Psoas muscle (tissue), 8 donors: Measurements from ENCODE around the gene PLA2G4B. TPM values are rescaled to one million over a fixed set of nuclear protein-coding genes. Genes with fewer than 3 reads are reported as not detected.
A peak's percentile ranks its signal among the peaks of the same experiment; 100 is the strongest.

Experiments used
- ATAC-seq, 4 donors: fragments of 200-7000 bp; cut with Tn5 transposase; one replicate each; pipeline ENCODE4 v1.9.1; 2020; ENCODE audit warnings: moderate library complexity in 3 of 4, mild to moderate bottlenecking in 2 of 4
- DNase-seq, 2 donors: peaks; one replicate each; pipeline ENCODE4 v3.0.0-alpha.2; 2020
- H3K27ac ChIP-seq: fragments of 200-600 bp; one replicate; pipeline ENCODE4 v1.8.0; 2022
- H3K27me3 ChIP-seq, 3 donors: fragments of 200-600 bp in 1 of 3; one replicate each; pipeline versions ENCODE4 v1.6.1 to v1.8.0; 2013 to 2022; ENCODE audit warnings: low read length in 2 of 3, mild to moderate bottlenecking in 2 of 3, moderate library complexity in 1 of 3; ENCODE audit not compliant: insufficient read depth in 3 of 3
- H3K36me3 ChIP-seq, 2 donors: fragments of 200-600 bp in 1 of 2; one replicate each; pipeline versions ENCODE4 v1.6.1 to v1.8.0; 2013 to 2022; ENCODE audit warnings: low read depth in 1 of 2, mild to moderate bottlenecking in 1 of 2, moderate library complexity in 1 of 2; ENCODE audit not compliant: insufficient read depth in 1 of 2
- H3K4me1 ChIP-seq: fragments of 200-600 bp; one replicate; pipeline ENCODE4 v1.8.0; 2022
- H3K4me3 ChIP-seq: fragments of 200-600 bp; one replicate; pipeline ENCODE4 v1.8.0; 2022; ENCODE audit warnings: mild to moderate bottlenecking
- H3K9me3 ChIP-seq: fragments of 200-600 bp; one replicate; pipeline ENCODE4 v1.8.0; 2022
- WGBS, 3 donors: extraction: QIAGEN DNeasy Blood & Tissue Kit; methylation state at CpG; one replicate each; pipeline versions ENCODE4 v1.1.6 to v1.1.7; 2013; 5-methylcytosine and 5-hydroxymethylcytosine counted together
- intact Hi-C, 2 donors: fragments of 100-400 bp; cut with DNase I; formaldehyde crosslinking; loops; one replicate each; pipeline versions ENCODE4 v1.11.0 to v1.14.2; 2022
- polyA plus RNA-seq, 3 donors: library from polyadenylated mRNA; stranded (reverse); fragments of 200-250 nt; gene quantifications; one replicate each; pipeline ENCODE4 v1.2.3, GENCODE V29; 2013
- total RNA-seq, 4 donors: library from RNA; stranded (reverse); fragmentation: NEBNext Ultra II Directional in 2 of 4; extraction: Animal tissue kit (Norgen Biotek cat#: 25700) in 2 of 4; gene quantifications; one replicate each; pipeline versions ENCODE4 v1.2.1 to v1.2.4, GENCODE V29; 2021 to 2023
- TF ChIP-seq, protein P1 (sequence below): fragments of 200-600 bp; IDR thresholded peaks from one replicate; pipeline ENCODE4 v1.8.0; 2022; ENCODE audit warnings: antibody characterized with exemption
- donor health status: healthy with polysubstance abuse.
- donor health status: DM: no; HTN: no; CAD: no; lungs with moderate emphysema.
- donor health status: Bipolar disorder and iron deficiency.
- donor health status: healthy.
- donor health status: DM: yes; HTN: yes; CAD: no.
- donor health status: DM: no; HTN: no; CAD: no.
- donor health status: DM: no; HTN: no; CAD: no.
- donor health status: DM: yes; HTN: yes; CAD: no.

PLA2G4B gene
- total and polyA plus RNA-seq, 7 donors, result 1.1 to 4.3 (median 1.4) TPM

GRCh38 chr15:41810651-41811431, 27.8 kb upstream of the PLA2G4B start:
- H3K4me1 ChIP-seq, result no peaks in the 10 kb centered on the region
- peaks cover 3 to 31% of the 10 kb centered on the region in 2 donors for H3K36me3 ChIP-seq

GRCh38 chr15:41811432-41812195, 27.0 kb upstream of the PLA2G4B start:
- 51 to 54% (median 51%) methylated on average over 18 of the region's 18 CpGs for WGBS, 3 donors
- peak; percentile 86 to 91 for DNase-seq
- H3K36me3 ChIP-seq, result peaks cover 3 to 39% of the 10 kb centered on the region in 2 donors
- peak; percentile 95 to 99 (median 98) for ATAC-seq
- intact Hi-C loops, result loop anchor here (1.0 to 5.0 kb wide), 4 partner anchors 37 to 344 kb away; partner anchors contain the start of genes MAPKBP1 (in 2 of the 2) and TYRO3 (in 1 of the 2)
- H3K27ac ChIP-seq, result no peak overlapping the region
- no peaks in the 10 kb centered on the region for H3K4me1 ChIP-seq
- TF ChIP-seq, protein P1, sequence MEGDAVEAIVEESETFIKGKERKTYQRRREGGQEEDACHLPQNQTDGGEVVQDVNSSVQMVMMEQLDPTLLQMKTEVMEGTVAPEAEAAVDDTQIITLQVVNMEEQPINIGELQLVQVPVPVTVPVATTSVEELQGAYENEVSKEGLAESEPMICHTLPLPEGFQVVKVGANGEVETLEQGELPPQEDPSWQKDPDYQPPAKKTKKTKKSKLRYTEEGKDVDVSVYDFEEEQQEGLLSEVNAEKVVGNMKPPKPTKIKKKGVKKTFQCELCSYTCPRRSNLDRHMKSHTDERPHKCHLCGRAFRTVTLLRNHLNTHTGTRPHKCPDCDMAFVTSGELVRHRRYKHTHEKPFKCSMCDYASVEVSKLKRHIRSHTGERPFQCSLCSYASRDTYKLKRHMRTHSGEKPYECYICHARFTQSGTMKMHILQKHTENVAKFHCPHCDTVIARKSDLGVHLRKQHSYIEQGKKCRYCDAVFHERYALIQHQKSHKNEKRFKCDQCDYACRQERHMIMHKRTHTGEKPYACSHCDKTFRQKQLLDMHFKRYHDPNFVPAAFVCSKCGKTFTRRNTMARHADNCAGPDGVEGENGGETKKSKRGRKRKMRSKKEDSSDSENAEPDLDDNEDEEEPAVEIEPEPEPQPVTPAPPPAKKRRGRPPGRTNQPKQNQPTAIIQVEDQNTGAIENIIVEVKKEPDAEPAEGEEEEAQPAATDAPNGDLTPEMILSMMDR, result peak; percentile 92
- H3K4me3 ChIP-seq, result no peak overlapping the region
- H3K27me3 ChIP-seq, result no peaks in the 10 kb centered on the region
- no peaks in the 10 kb centered on the region for H3K9me3 ChIP-seq

More at GRCh38 chr15:41810651-41811431, 27.8 kb upstream of the PLA2G4B start:
- Histone ChIP-seq H3K27ac (no peak overlapping the region), H3K4me3 (no peak overlapping the region), H3K9me3 (no peaks in the 10 kb centered on the region), H3K27me3 (no peaks in the 10 kb centered on the region)
- WGBS, 3 donors, result 75 to 95% (median 79%) methylated on average over 5 of the region's 5 CpGs
- peak in 1 of 4 donors; percentile 17 for ATAC-seq
- intact Hi-C loops, result loop anchor here (1.0 to 5.0 kb wide), 4 partner anchors 36 to 344 kb away; partner anchors contain the start of genes MAPKBP1 (in 2 of the 2) and TYRO3 (in 1 of the 2)
- no peak for DNase-seq
- TF ChIP-seq, protein P1, result no peak

DNA sequence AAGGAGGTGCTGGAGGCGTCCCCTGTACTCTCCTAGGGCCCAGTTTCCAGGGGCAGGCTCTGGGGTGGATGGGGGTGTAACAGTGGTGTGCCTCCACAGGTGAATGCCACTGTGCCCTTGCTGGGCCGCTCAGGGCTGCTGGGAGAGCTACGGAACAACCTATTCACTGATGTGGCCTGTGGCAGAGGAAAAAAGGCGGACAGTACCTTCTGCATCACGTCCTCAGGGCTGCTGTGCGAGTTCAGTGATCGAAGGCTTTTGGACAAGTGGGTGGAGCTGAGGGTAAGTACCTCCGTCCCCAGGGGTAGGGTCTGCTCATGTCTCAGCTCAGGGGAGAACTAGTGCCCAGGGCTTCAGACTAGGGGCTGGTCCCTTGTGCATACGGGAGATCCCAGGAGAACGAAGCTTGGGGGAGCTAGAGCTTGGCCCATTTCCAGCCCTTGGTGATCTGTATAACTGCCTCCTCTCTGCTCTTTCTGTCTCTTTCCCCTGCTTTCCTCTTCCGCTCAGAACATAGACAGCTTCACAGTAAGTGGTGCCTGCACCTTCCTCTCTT, 25.7 kb upstream of the PLA2G4B start:
- Histone ChIP-seq H3K27ac (no peak overlapping the region), H3K36me3 (peaks cover 3 to 52% of the 10 kb centered on the region in 2 donors), H3K27me3 (no peaks in the 10 kb centered on the region), H3K9me3 (no peaks in the 10 kb centered on the region), H3K4me1 (no peaks in the 10 kb centered on the region), H3K4me3 (no peak overlapping the region)
- no peak for ATAC-seq
- intact Hi-C loops, result loop anchor here in 1 of 2 donors (5.0 kb wide), 2 partner anchors 256 to 346 kb away; partner anchors contain the start of gene TYRO3
- TF ChIP-seq, protein P1, result no peak
- DNase-seq, result no peak
- 94 to 95% (median 94%) methylated on average over 10 to 11 of the region's 11 CpGs for WGBS, 3 donors

DNA sequence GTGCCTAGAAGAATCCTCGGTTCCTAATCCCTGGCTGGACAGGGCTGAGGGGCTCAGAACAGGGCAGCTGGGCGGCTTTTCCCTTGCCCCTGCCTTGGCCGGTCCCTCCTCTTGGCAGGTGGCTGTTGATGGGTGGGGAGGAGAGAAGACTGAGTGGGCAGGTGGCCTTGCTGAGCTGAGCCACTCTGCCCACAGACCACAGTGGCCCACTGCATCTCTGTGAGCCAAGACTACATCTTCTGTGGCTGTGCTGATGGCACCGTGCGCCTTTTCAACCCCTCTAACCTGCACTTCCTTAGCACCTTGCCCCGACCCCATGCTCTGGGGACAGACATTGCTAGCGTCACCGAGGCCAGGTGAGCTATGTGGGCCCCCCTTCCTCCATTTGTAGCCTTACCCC, 25.2 kb upstream of the PLA2G4B start:
- Histone ChIP-seq H3K4me3 (no peak overlapping the region), H3K27me3 (no peaks in the 10 kb centered on the region), H3K27ac (no peak overlapping the region), H3K4me1 (no peaks in the 10 kb centered on the region), H3K9me3 (no peaks in the 10 kb centered on the region), H3K36me3 (peaks cover 3 to 57% of the 10 kb centered on the region in 2 donors)
- DNase-seq, result no peak
- ATAC-seq, result no peak
- TF ChIP-seq, protein P1, result no peak
- WGBS, 3 donors, result 87 to 89% (median 88%) methylated on average over 8 of the region's 8 CpGs
- intact Hi-C loops, result loop anchor here in 1 of 2 donors (5.0 kb wide), 2 partner anchors 256 to 346 kb away; partner anchors contain the start of gene TYRO3
